OCI-LY1 (cell line): Measurements from ENCODE around the gene OR6C75.
"Not testable (repeated sequence)": the region's sequence is repeated elsewhere in the genome, so short reads cannot be mapped to it uniquely, and the experiment has no call there.

Experiments used
- H2AFZ ChIP-seq: fragments of 200-600 bp; sonication (generic), shearing (Covaris generic); 2 replicates; pipeline ENCODE4 v1.6.0; 2014; ENCODE audit warnings: antibody characterized with exemption, mild to moderate bottlenecking, low read length
- H3F3A ChIP-seq: fragments of 200-600 bp; sonication (generic), shearing (Covaris generic); 2 replicates; pipeline ENCODE4 v1.6.0; 2014; ENCODE audit warnings: mild to moderate bottlenecking, antibody characterized with exemption, low read length, moderate library complexity; ENCODE audit not compliant: insufficient read depth
- H3K27ac ChIP-seq: fragments of 200-600 bp; sonication (generic); 2 replicates; pipeline ENCODE4 v1.5.1; 2014; ENCODE audit warnings: low read length, mixed run types, mild to moderate bottlenecking, low read depth; ENCODE audit not compliant: poor library complexity, severe bottlenecking
- H3K27me3 ChIP-seq: fragments of 200-600 bp; sonication (generic); 2 replicates; pipeline ENCODE4 v1.6.0; 2014; ENCODE audit warnings: antibody characterized with exemption, mild to moderate bottlenecking, low read length, moderate library complexity; ENCODE audit not compliant: insufficient read depth
- H3K36me3 ChIP-seq: fragments of 200-600 bp; sonication (generic); 2 replicates; pipeline ENCODE4 v1.6.1; 2014; ENCODE audit warnings: mild to moderate bottlenecking, antibody characterized with exemption, low read length, moderate library complexity, mixed read lengths; ENCODE audit not compliant: insufficient read depth
- H3K4me1 ChIP-seq: fragments of 200-600 bp; sonication (generic); 2 replicates; pipeline ENCODE4 v1.5.1; 2014; ENCODE audit warnings: mild to moderate bottlenecking, low read length, moderate library complexity; ENCODE audit not compliant: insufficient read depth, severe bottlenecking
- H3K4me2 ChIP-seq: fragments of 200-600 bp; sonication (generic), shearing (Covaris generic); 2 replicates; pipeline ENCODE4 v1.6.1; 2014; ENCODE audit warnings: low read length
- H3K4me3 ChIP-seq: fragments of 200-600 bp; sonication (generic); 2 replicates; pipeline ENCODE4 v1.5.1; 2014; ENCODE audit warnings: low read length, low read depth, mild to moderate bottlenecking, mixed read lengths; ENCODE audit not compliant: poor library complexity, severe bottlenecking
- H3K79me2 ChIP-seq: fragments of 200-600 bp; shearing (Covaris generic); 2 replicates; pipeline ENCODE4 v1.6.1; 2016; ENCODE audit warnings: mixed run types, low read length, mixed read lengths; ENCODE audit not compliant: insufficient read depth
- H3K9ac ChIP-seq: fragments of 200-600 bp; sonication (generic), shearing (Covaris generic); 2 replicates; pipeline ENCODE4 v1.6.1; 2014; ENCODE audit warnings: mild to moderate bottlenecking, low read length, mixed read lengths
- H3K9me2 ChIP-seq: fragments of 200-600 bp; sonication (generic), shearing (Covaris generic); 2 replicates; pipeline ENCODE4 v1.6.1; 2014; ENCODE audit warnings: low read depth, mild to moderate bottlenecking, low read length, mixed read lengths
- H3K9me3 ChIP-seq: fragments of 200-600 bp; shearing (Covaris generic); 2 replicates; pipeline ENCODE4 v1.6.1; 2014; ENCODE audit warnings: low read length, mixed read lengths
- H4K20me1 ChIP-seq: fragments of 200-600 bp; sonication (generic), shearing (Covaris generic); 2 replicates; pipeline ENCODE4 v1.6.0; 2016; ENCODE audit warnings: mild to moderate bottlenecking, low read length; ENCODE audit not compliant: insufficient read depth
- EZH2 ChIP-seq: fragments of 200-600 bp; sonication (generic), shearing (Covaris generic); IDR thresholded peaks from 2 replicates; pipeline ENCODE4 v1.8.0; 2017; ENCODE audit warnings: borderline replicate concordance, mixed run types, mild to moderate bottlenecking, antibody characterized with exemption, low read length, moderate library complexity, mixed read lengths
- TF ChIP-seq, protein P1 (sequence below): fragments of 200-600 bp; sonication (generic), shearing (Covaris generic); IDR thresholded peaks from 2 replicates; pipeline ENCODE4 v1.5.1; 2017; ENCODE audit warnings: mild to moderate bottlenecking, antibody characterized with exemption, low read length, moderate library complexity, mixed read lengths

The OR6C75 gene

DNA sequence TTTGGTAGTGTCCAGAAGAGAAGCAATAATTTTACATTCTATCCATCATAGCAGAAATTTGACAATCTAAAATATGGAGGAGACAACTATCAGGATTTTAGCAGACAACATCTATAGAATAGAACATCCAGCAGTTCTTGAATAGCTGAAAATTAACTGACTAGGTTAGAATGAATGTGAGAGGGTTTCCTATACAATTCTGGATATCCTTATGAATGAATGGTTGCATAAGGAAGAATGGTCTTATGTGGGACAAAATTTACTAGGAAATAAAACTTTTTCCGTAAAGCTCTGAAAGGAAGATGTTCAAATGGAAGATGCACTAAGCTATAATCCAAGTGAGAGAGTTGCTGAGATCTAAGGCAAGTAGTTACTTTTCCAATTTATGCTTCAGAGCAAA, 32.3 kb upstream of the OR6C75 start, which contains the start of gene OR6C3:
OR6C3 (plus strand) TSS at position 301 of the 400 bp plus-strand sequence. CDS start 955 bp downstream, outside the sequence.
- H3K27ac ChIP-seq = no peak within 1 kb of the TSS
- no peaks in the 10 kb centered on the region for H3F3A ChIP-seq
- H3K79me2 ChIP-seq = no peaks in the 10 kb centered on the region
- H3K9me3 ChIP-seq = no peaks in the 10 kb centered on the region
- no peak within 1 kb of the TSS for H3K9ac ChIP-seq
- H2AFZ ChIP-seq = no peak within 1 kb of the TSS
- no peak within 1 kb of the TSS for H3K4me3 ChIP-seq
- H3K4me2 ChIP-seq = no peak within 1 kb of the TSS
- no peaks in the 10 kb centered on the region for H3K9me2 ChIP-seq
- H3K36me3 ChIP-seq = no peaks in the 10 kb centered on the region
- no peaks in the 10 kb centered on the region for H3K27me3 ChIP-seq
- no peaks in the 10 kb centered on the region for H3K4me1 ChIP-seq
- TF ChIP-seq, protein P1, sequence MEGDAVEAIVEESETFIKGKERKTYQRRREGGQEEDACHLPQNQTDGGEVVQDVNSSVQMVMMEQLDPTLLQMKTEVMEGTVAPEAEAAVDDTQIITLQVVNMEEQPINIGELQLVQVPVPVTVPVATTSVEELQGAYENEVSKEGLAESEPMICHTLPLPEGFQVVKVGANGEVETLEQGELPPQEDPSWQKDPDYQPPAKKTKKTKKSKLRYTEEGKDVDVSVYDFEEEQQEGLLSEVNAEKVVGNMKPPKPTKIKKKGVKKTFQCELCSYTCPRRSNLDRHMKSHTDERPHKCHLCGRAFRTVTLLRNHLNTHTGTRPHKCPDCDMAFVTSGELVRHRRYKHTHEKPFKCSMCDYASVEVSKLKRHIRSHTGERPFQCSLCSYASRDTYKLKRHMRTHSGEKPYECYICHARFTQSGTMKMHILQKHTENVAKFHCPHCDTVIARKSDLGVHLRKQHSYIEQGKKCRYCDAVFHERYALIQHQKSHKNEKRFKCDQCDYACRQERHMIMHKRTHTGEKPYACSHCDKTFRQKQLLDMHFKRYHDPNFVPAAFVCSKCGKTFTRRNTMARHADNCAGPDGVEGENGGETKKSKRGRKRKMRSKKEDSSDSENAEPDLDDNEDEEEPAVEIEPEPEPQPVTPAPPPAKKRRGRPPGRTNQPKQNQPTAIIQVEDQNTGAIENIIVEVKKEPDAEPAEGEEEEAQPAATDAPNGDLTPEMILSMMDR = no peak
- no peak for TF ChIP-seq EZH2
- no peaks in the 10 kb centered on the region for H4K20me1 ChIP-seq

DNA sequence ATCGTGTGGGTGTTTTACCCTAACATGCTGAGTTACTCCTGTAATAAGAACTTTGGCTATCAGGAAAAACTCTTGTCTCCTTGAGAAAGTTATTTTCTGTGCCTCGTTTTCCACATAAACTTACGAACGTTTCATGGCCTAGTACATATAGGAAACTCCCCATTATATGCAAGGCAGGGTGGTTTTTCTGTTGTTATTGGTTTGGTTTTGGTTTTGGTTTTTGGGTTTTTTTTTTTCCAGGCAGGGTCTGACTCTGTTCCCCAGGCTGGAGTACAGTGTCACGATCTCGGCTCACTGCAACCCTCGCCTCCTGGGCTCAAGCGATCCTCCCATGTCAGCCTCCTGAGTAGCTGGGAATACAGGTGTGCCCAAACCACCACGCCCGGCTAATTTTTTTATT, 26.8 kb upstream of the OR6C75 start:
- Histone ChIP-seq H3K4me1 (no peaks in the 10 kb centered on the region), H3K4me2 (no peak overlapping the region), H2AFZ (no peak overlapping the region), H3K27me3 (no peaks in the 10 kb centered on the region), H3K9me2 (no peaks in the 10 kb centered on the region), H3K9me3 (no peaks in the 10 kb centered on the region), H3K4me3 (no peak overlapping the region), H3K9ac (no peak overlapping the region), H3K36me3 (no peaks in the 10 kb centered on the region), H3F3A (no peaks in the 10 kb centered on the region), H3K27ac (no peak overlapping the region), H4K20me1 (no peaks in the 10 kb centered on the region), H3K79me2 (no peaks in the 10 kb centered on the region)
- TF ChIP-seq EZH2 = no peak
- TF ChIP-seq, protein P1 = no peak

DNA sequence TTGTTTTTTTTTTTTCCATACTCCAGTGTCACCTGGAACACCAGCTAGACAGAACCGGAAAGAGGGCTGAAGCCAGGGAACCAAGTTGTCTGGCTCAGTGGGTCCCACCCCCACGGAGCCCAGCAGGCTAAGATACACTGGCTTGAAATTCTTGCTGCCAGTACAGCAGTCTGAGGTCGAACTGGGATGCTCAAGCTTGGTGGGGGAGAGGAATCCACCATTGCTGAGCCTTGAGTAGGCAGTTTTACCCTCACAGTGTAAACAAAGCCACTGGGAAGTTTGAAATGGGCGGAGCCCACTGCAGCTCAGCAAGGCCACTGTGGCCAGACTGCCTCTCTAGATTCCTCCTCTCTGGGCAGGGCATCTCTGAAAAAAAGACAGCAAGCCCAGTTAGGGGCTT, 7.4 kb upstream of the OR6C75 start:
- not testable (repeated sequence) for H3K27ac ChIP-seq, H3K9me3 ChIP-seq, H3K4me3 ChIP-seq, H3K4me1 ChIP-seq, H3F3A ChIP-seq, H4K20me1 ChIP-seq, H3K27me3 ChIP-seq, H2AFZ ChIP-seq, H3K9ac ChIP-seq, H3K79me2 ChIP-seq, H3K9me2 ChIP-seq, H3K4me2 ChIP-seq, H3K36me3 ChIP-seq

DNA sequence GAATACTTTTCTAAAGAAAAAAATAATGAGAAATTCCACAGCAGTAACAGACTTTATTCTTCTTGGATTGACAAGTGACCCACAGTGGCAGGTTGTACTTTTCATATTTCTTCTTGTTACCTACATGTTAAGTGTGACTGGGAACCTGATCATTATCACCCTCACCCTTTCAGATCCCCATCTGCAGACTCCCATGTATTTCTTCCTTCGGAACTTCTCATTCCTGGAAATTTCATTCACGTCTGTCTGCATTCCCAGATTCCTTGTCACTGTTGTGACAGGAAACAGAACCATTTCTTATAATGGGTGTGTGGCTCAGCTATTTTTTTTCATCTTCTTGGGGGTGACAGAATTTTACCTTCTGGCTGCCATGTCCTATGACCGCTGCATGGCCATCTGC, 2.3 kb downstream of the OR6C75 start:
- H3K27ac ChIP-seq = no peak overlapping the region
- H3K9me3 ChIP-seq = no peaks in the 10 kb centered on the region
- no peaks in the 10 kb centered on the region for H3K36me3 ChIP-seq
- H3K4me2 ChIP-seq = no peak overlapping the region
- no peaks in the 10 kb centered on the region for H3K9me2 ChIP-seq
- H3K4me3 ChIP-seq = no peak overlapping the region
- H3K9ac ChIP-seq = no peak overlapping the region
- H4K20me1 ChIP-seq = no peaks in the 10 kb centered on the region
- no peaks in the 10 kb centered on the region for H3K27me3 ChIP-seq
- no peak overlapping the region for H2AFZ ChIP-seq
- TF ChIP-seq EZH2 = no peak
- TF ChIP-seq, protein P1 = no peak
- H3F3A ChIP-seq = no peaks in the 10 kb centered on the region
- no peaks in the 10 kb centered on the region for H3K4me1 ChIP-seq
- no peaks in the 10 kb centered on the region for H3K79me2 ChIP-seq
